Nephron (organoid): Measurements from ENCODE around the gene GAB1.

Source experiments
- H3K27ac Mint-ChIP-seq, 3 experiments: 2 replicates each; pipeline ENCODE4 v1.8.0; 2020; ENCODE audit warnings: mixed read lengths in 3 of 3, mild to moderate bottlenecking in 2 of 3, moderate library complexity in 1 of 3
- H3K27me3 Mint-ChIP-seq: 2 replicates; pipeline ENCODE4 v1.8.0; 2021; ENCODE audit warnings: low read depth, mild to moderate bottlenecking, moderate library complexity, mixed read lengths
- H3K36me3 Mint-ChIP-seq: 2 replicates; pipeline ENCODE4 v1.8.0; 2020; ENCODE audit warnings: low read depth, mixed read lengths
- H3K4me1 Mint-ChIP-seq: 2 replicates; pipeline ENCODE4 v1.8.0; 2020; ENCODE audit warnings: mixed read lengths
- H3K4me3 Mint-ChIP-seq, 3 experiments: 2 replicates each; pipeline ENCODE4 v1.8.0; 2020; ENCODE audit warnings: mild to moderate bottlenecking in 3 of 3, mixed read lengths in 3 of 3, moderate library complexity in 2 of 3
- H3K9me3 Mint-ChIP-seq: 2 replicates; pipeline ENCODE4 v1.8.0; 2020; ENCODE audit warnings: mixed read lengths
- TF ChIP-seq, protein P1 (sequence below), 3 experiments: fragments of 200-600 bp; sonication (generic); IDR thresholded peaks; one replicate each; pipeline ENCODE4 v1.5.0; 2021; ENCODE audit warnings: antibody characterized with exemption in 3 of 3; ENCODE audit not compliant: unreplicated experiment in 3 of 3

Gene GAB1

DNA sequence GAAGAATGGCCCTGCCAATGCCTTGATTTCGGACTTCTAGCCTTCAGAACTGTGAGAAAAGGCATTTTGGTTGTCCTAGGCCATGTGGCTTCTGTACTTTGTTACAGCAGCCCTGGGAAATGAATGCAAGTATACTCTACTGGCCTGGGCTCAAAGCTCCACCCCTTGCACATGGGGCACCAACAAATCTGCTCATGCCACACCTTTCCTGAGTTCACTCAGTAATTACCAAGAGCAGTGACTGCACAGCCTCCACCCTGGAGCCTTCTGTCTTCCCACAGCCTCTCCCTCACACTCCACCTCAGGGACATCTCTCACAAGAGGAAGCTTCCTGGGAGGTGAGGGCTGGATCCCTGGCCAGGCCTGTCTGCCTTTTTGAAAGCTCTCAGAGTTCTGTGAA, 29.1 kb upstream of the GAB1 start:
- Mint-ChIP-seq H3K9me3 (no peaks in the 10 kb centered on the region), H3K27me3 (no peaks in the 10 kb centered on the region), H3K36me3 (no peaks in the 10 kb centered on the region), H3K4me1 (peaks cover 7% of the 10 kb centered on the region), H3K27ac (no peak overlapping the region), H3K4me3 (no peak overlapping the region)
- TF ChIP-seq, protein P1, sequence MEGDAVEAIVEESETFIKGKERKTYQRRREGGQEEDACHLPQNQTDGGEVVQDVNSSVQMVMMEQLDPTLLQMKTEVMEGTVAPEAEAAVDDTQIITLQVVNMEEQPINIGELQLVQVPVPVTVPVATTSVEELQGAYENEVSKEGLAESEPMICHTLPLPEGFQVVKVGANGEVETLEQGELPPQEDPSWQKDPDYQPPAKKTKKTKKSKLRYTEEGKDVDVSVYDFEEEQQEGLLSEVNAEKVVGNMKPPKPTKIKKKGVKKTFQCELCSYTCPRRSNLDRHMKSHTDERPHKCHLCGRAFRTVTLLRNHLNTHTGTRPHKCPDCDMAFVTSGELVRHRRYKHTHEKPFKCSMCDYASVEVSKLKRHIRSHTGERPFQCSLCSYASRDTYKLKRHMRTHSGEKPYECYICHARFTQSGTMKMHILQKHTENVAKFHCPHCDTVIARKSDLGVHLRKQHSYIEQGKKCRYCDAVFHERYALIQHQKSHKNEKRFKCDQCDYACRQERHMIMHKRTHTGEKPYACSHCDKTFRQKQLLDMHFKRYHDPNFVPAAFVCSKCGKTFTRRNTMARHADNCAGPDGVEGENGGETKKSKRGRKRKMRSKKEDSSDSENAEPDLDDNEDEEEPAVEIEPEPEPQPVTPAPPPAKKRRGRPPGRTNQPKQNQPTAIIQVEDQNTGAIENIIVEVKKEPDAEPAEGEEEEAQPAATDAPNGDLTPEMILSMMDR (IDR thresholded peaks at IDR 0.05; ENCODE audit: unreplicated experiment in 3 of 3) = no peak

- TF ChIP-seq, protein P1 (IDR thresholded peaks at IDR 0.05; ENCODE audit: unreplicated experiment in 3 of 3) = no peak
- H3K27ac Mint-ChIP-seq = no peak overlapping the region
- H3K36me3 Mint-ChIP-seq = no peaks in the 10 kb centered on the region
- no peaks in the 10 kb centered on the region for H3K27me3 Mint-ChIP-seq
- no peaks in the 10 kb centered on the region for H3K4me1 Mint-ChIP-seq
- H3K9me3 Mint-ChIP-seq = no peaks in the 10 kb centered on the region
- H3K4me3 Mint-ChIP-seq = no peak overlapping the region
These were observed 28.3 kb upstream of the GAB1 start for GRCh38 chr4:143308377-143308776.

GRCh38 chr4:143311924-143312323, 24.8 kb upstream of the GAB1 start:
- Mint-ChIP-seq H3K27me3 (no peaks in the 10 kb centered on the region), H3K4me3 (no peak overlapping the region), H3K4me1 (no peaks in the 10 kb centered on the region), H3K27ac (no peak overlapping the region), H3K36me3 (no peaks in the 10 kb centered on the region), H3K9me3 (no peaks in the 10 kb centered on the region)
- TF ChIP-seq, protein P1 (IDR thresholded peaks at IDR 0.05; ENCODE audit: unreplicated experiment in 3 of 3) = no peak

- H3K36me3 Mint-ChIP-seq = no peaks in the 10 kb centered on the region
- H3K9me3 Mint-ChIP-seq = no peaks in the 10 kb centered on the region
- H3K4me1 Mint-ChIP-seq = no peaks in the 10 kb centered on the region
- TF ChIP-seq, protein P1 (IDR thresholded peaks at IDR 0.05; ENCODE audit: unreplicated experiment in 3 of 3) = no peak
- H3K27me3 Mint-ChIP-seq = no peaks in the 10 kb centered on the region
- no peak overlapping the region for H3K4me3 Mint-ChIP-seq
- no peak overlapping the region for H3K27ac Mint-ChIP-seq
These were observed 23.2 kb upstream of the GAB1 start for GRCh38 chr4:143313521-143313920.

- TF ChIP-seq, protein P1 (IDR thresholded peaks at IDR 0.05; ENCODE audit: unreplicated experiment in 3 of 3) = no peak
- Mint-ChIP-seq H3K36me3 (no peaks in the 10 kb centered on the region), H3K9me3 (no peaks in the 10 kb centered on the region), H3K4me3 (no peak overlapping the region), H3K27me3 (no peaks in the 10 kb centered on the region), H3K27ac (no peak overlapping the region), H3K4me1 (no peaks in the 10 kb centered on the region)
These were observed 22.7 kb upstream of the GAB1 start for GRCh38 chr4:143313996-143314395.

GRCh38 chr4:143320113-143320512, 16.6 kb upstream of the GAB1 start:
- Mint-ChIP-seq H3K36me3 (no peaks in the 10 kb centered on the region), H3K27me3 (no peaks in the 10 kb centered on the region), H3K9me3 (no peaks in the 10 kb centered on the region), H3K4me1 (no peaks in the 10 kb centered on the region), H3K27ac (no peak overlapping the region), H3K4me3 (no peak overlapping the region)
- TF ChIP-seq, protein P1 (IDR thresholded peaks at IDR 0.05; ENCODE audit: unreplicated experiment in 3 of 3) = no peak
